SK-N-SH treated with all-trans-retinoic acid at 6 μM for 48 hours (cell line): ENCODE data around the gene SRBD1.

Experiments used
- CREB5 ChIP-seq: fragments of 250-450 bp; sonication (Bioruptor Pico); IDR thresholded peaks from 2 replicates; pipeline ENCODE4 v1.5.1; 2020; ENCODE audit warnings: low read depth, mild to moderate bottlenecking, moderate library complexity
- CSDC2 ChIP-seq: fragments of 250-450 bp; sonication (Bioruptor Pico); IDR thresholded peaks from 2 replicates; pipeline ENCODE4 v1.5.0; 2020; ENCODE audit warnings: mild to moderate bottlenecking, moderate library complexity
- ISL1 ChIP-seq: fragments of 250-450 bp; sonication (Bioruptor Pico); IDR thresholded peaks from 2 replicates; pipeline ENCODE4 v2.1.2; 2022; ENCODE audit warnings: mild to moderate bottlenecking, moderate library complexity
- TF ChIP-seq, protein P1 (sequence below): fragments of 250-450 bp; sonication (Bioruptor Pico); IDR thresholded peaks from 2 replicates; pipeline ENCODE4 v1.8.0; 2020; ENCODE audit warnings: mild to moderate bottlenecking, moderate library complexity, borderline replicate concordance

DNA sequence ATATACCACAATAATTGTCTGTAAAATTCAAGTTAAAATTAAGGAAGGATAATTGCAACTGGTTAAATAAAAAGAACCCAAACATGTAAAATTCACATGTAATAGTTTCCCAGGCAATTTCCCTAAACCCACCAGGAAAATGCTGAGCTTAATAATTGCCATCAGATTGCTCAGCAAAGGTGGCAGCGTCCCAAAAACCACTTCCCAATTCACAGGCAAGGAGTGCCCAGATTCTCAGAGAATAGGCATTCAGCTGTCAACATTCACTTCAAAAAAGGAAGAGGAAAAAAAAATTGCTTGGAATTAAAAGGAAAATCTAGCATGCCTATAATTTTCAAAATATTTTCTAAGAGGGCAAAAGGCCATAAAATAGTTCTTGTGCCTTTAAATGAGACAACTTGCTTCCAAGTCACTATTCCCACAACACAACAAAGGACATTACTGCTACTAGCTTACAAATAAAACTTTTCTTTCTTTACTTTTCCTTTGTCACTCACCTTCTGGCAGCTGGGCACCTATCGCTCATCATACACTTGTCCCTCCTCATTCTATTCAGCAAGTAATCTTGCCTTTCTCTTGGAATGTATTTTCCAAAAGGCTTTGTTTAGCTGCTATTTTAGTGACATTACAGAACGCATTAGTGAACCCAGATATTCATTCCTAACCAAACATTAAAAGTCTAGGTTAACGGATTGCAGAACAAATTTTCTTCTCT is 15.2 kb downstream of the SRBD1 start:
- TF ChIP-seq, protein P1, sequence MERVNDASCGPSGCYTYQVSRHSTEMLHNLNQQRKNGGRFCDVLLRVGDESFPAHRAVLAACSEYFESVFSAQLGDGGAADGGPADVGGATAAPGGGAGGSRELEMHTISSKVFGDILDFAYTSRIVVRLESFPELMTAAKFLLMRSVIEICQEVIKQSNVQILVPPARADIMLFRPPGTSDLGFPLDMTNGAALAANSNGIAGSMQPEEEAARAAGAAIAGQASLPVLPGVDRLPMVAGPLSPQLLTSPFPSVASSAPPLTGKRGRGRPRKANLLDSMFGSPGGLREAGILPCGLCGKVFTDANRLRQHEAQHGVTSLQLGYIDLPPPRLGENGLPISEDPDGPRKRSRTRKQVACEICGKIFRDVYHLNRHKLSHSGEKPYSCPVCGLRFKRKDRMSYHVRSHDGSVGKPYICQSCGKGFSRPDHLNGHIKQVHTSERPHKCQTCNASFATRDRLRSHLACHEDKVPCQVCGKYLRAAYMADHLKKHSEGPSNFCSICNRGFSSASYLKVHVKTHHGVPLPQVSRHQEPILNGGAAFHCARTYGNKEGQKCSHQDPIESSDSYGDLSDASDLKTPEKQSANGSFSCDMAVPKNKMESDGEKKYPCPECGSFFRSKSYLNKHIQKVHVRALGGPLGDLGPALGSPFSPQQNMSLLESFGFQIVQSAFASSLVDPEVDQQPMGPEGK (CRISPR knock-in tag) = no peak
- TF ChIP-seq ISL1 (CRISPR knock-in tag) = no peak
- TF ChIP-seq CREB5 (CRISPR knock-in tag) = no peak
- TF ChIP-seq CSDC2 (CRISPR knock-in tag) = no peak
